Activated CD4-positive, alpha-beta T cell treated with anti-CD3 and anti-CD28 coated beads, Interleukin-2, amount 50 U/mL, for 48 hours (primary cell): ENCODE data around the gene VAV3.

Experiments used
- DNase-seq, 2 experiments: peaks; one replicate each; pipeline ENCODE4 v3.0.0-alpha.2; 2020

Gene VAV3

GRCh38 chr1:107557095-107557494 is 407.9 kb downstream of the VAV3 start:
- DNase-seq, result no peak

GRCh38 chr1:107555578-107555977 is 409.4 kb downstream of the VAV3 start:
- DNase-seq, result no peak

- no peak for DNase-seq
Measured at GRCh38 chr1:107552781-107553180, 412.2 kb downstream of the VAV3 start.

- DNase-seq, result no peak
Measured at GRCh38 chr1:107551456-107551855, 413.5 kb downstream of the VAV3 start.

GRCh38 chr1:107550358-107550757 is 414.6 kb downstream of the VAV3 start:
- DNase-seq, result no peak

GRCh38 chr1:107549152-107549810 is 415.7 kb downstream of the VAV3 start:
- DNase-seq, result no peak

- DNase-seq, result no peak
Measured at GRCh38 chr1:107548276-107548675, 416.7 kb downstream of the VAV3 start.

- no peak for DNase-seq
Measured at GRCh38 chr1:107547363-107548155, 417.4 kb downstream of the VAV3 start.

GRCh38 chr1:107546576-107546975 is 418.4 kb downstream of the VAV3 start:
- no peak for DNase-seq

- DNase-seq, result no peak
Measured at GRCh38 chr1:107545879-107546278, 419.1 kb downstream of the VAV3 start.

GRCh38 chr1:107545056-107545577 is 419.9 kb downstream of the VAV3 start:
- DNase-seq, result no peak

- no peak for DNase-seq
Measured at GRCh38 chr1:107544285-107544684, 420.7 kb downstream of the VAV3 start.

GRCh38 chr1:107541412-107541811 is 423.6 kb downstream of the VAV3 start:
- DNase-seq, result no peak

- DNase-seq, result no peak
Measured at GRCh38 chr1:107538502-107538901, 426.5 kb downstream of the VAV3 start.

GRCh38 chr1:107536266-107536665 is 428.7 kb downstream of the VAV3 start:
- no peak for DNase-seq

GRCh38 chr1:107535091-107535490 is 429.9 kb downstream of the VAV3 start:
- no peak for DNase-seq

GRCh38 chr1:107534632-107535031 is 430.3 kb downstream of the VAV3 start:
- no peak for DNase-seq

GRCh38 chr1:107533436-107533835 is 431.5 kb downstream of the VAV3 start:
- DNase-seq, result no peak

GRCh38 chr1:107532318-107532717 is 432.7 kb downstream of the VAV3 start:
- DNase-seq, result no peak

GRCh38 chr1:107531065-107531908 is 433.7 kb downstream of the VAV3 start:
- DNase-seq, result no peak

GRCh38 chr1:107530543-107530942 is 434.4 kb downstream of the VAV3 start:
- DNase-seq, result no peak

- DNase-seq, result peak; percentile 1 to 9
Measured at GRCh38 chr1:107529511-107530149, 435.4 kb downstream of the VAV3 start.
